HG03060 (cell line): ENCODE results near the gene VPS52.

Experiments
- ATAC-seq: cut with Tn5 transposase; IDR thresholded peaks from one replicate; pipeline ENCODE4 v1.9.1; 2021; ENCODE audit warnings: low read depth, moderate number of reproducible peaks; ENCODE audit not compliant: unreplicated experiment

Gene VPS52

GRCh38 chr6:33271468-33272274 is at the start of gene VPS52, which contains the start of gene RPS18:
VPS52 (minus strand) TSS chr6:33271876; CDS start chr6:33271675, 201 bp downstream.
RPS18 (plus strand) TSS chr6:33272075; CDS start chr6:33272120, 45 bp downstream.
- peak; percentile 79 for ATAC-seq

GRCh38 chr6:33321227-33321626 is 49.6 kb upstream of the VPS52 start:
- no peak for ATAC-seq

GRCh38 chr6:33320315-33321181 is 48.9 kb upstream of the VPS52 start:
- no peak for ATAC-seq

DNA sequence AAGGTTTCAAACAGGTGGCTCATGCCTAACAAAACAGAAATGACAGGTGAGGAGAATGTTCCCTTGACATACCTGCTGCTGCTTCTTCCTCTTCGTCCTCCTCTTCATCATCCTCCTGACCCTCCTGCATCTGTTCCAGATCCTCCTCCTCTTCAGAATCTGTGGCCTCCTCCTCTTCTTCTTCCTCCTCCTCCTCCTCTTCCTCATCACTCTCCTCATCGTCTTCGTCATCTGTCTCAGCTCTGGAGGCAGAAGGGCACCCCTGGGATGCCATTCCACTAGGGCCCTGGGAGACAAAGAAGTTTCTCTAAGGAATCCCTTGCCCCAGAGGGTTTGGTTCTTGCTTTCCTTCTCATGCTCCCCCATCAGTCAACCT is 48.3 kb upstream of the VPS52 start:
- ATAC-seq: no peak

- ATAC-seq: no peak
Observed at GRCh38 chr6:33318426-33319073, 46.9 kb upstream of the VPS52 start.

DNA sequence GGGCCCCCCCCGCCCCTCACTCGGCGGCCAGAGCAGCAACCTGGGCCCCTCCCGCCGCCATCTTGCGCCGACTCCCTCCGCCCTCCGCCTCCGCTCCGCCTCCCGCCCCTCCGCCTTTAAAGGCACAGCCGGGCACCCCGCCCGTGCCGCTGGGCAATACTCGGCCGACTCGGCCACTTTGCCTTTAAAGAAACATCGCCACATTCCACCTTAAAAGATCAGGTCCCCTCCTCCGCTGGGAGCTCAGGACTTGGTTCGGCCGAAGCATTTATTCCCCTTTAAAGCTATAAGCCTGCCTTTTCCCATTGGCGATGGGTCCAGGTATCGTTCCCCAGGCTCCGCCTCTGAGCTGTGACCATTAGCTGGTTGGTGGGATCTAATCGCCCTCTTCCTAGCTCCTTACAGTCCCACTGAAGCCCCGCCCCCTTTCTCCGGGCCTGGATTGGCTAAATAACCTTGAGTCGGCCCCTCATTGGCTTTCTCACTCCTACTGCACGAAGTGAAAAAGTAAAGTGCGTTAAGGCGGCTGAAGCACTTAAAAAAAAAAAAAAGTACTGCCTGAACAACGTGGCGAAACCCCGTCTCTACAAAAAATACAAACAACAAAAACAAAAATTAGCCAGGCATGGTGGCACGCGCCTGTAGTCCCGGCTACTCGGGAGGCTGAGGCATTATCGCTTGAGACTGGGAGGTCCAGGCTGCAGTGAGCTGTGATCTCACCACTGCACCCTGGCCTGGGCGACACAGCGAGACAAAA is 46.2 kb upstream of the VPS52 start, which contains the start of gene ZBTB22:
TSS of gene ZBTB22 (minus strand) at position 76 of the 757 bp plus-strand sequence. CDS start 828 bp downstream, outside the sequence.
- peak; percentile 37 for ATAC-seq

GRCh38 chr6:33317419-33317668 is 45.7 kb upstream of the VPS52 start:
- ATAC-seq: no peak

DNA sequence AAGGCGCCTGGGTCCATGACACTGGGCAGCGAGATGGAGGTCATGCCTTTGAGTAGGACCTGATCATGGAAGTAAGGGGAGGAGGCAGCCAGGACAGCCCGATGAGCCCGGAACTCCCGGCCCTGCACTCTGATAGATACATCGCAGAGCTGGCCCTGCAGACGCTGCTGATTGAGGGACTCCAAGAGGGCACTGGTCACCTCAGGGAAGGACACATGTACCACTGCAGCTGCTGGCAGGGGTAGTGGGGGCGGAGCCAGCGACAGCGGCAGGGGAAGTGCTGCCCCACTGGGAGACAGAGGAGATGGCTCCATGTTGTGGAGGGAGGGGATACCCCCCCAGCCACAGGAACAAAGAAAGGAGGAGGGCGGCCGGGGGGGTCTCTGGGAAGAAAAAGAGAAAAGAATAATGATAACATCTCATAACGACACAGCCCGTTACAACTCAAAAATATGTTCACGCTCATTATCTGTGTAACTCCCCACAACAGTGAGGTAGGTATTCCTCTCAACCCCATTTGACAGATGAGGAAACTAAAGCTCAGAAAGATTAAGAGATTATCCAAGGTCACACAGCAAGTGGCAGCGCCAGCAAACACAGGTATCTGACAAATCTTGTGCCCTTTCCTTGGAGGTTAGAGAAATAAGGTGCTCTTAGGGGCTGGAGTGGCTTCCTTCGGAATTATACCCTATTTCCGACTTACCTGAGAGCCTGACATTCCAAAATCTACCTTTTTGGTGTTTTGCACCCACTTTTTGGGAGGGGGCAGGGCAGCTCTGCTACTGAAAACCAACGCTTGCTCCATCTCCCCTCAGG is 45.1 kb upstream of the VPS52 start:
- ATAC-seq: no peak

DNA sequence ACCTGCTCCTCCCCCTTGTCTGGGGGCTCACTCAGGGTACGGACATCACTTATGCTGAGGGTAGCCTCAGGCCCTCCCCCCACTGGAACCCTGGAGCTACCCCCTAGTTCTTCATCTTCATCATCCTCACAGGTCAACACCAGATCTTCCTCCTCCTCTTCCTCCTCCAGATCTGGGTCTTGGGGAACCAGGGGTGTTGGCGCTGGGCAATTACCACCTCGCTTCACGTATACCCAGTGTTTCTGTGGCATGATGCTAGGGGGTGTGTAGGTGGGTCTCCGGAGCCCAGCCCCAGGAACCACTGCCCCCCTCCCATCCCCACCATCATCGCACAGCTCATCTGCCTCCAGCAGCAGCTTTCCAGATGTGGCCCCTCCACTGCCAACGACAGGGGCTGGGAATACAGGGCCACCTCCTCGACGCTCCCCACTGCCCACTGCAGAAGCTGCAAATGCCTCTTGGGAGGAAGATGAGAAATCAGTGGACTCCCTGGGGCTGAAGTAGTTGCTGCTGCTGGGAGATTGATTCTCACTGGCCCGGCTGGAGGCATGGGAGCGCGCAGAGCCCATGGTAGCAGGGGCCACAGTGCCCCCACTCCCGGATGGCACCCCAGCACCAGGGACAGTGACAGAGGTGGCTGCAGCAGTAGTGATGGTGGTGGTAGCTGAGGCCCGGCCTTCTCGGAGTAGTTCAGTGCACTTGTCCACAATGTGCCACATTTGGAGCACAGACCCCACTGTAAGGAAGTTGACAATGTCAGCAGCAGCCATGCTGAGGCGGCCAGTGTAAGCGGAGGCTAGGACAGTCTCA is 44.3 kb upstream of the VPS52 start:
- ATAC-seq: no peak

DNA sequence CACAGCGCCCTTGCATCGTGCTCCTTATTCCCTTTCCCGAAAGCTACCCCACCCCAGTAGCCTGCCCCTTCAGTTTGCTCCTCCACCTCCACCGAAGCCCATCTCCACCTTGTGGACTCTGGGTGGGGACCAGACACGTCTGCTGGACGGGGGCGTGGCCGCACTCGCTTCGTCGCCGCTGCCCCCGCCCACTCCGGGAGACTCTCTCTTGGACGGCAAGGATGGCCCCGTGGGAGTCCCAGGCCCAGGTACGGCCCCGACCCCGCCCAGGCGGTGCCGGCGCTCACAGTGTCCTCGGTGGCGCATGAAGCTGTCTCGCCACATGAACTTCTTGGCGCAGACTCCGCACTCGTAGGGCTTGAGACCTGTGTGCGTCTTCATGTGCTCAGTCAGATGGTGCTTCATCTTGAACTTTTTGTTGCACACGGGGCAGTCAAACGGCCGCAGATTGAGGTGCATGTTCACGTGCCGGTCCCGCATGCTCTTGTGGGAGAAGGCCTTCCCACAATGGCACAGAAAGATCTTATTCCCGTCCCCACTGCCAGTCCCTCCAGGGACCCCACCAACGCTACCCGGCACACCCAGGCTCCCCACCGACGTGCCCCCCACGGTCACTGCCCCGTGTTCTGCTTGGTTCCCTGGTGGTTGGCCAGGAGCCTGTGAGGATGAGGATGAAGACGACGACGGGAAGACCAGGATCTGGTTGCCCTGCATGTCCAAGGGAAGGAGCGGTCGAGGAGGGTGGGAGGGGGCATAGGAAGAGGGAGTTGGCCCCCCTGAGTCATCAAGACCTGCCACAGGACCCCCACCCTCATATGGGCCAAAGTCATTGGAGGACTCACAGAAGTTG is 43.5 kb upstream of the VPS52 start:
- no peak for ATAC-seq

- ATAC-seq: no peak
Observed at GRCh38 chr6:33314515-33314942, 42.9 kb upstream of the VPS52 start.

GRCh38 chr6:33313709-33314514 is 42.2 kb upstream of the VPS52 start, which contains the start of gene TAPBP:
TAPBP (minus strand) TSS chr6:33314078; CDS start chr6:33314041, 37 bp downstream.
- no peak for ATAC-seq

DNA sequence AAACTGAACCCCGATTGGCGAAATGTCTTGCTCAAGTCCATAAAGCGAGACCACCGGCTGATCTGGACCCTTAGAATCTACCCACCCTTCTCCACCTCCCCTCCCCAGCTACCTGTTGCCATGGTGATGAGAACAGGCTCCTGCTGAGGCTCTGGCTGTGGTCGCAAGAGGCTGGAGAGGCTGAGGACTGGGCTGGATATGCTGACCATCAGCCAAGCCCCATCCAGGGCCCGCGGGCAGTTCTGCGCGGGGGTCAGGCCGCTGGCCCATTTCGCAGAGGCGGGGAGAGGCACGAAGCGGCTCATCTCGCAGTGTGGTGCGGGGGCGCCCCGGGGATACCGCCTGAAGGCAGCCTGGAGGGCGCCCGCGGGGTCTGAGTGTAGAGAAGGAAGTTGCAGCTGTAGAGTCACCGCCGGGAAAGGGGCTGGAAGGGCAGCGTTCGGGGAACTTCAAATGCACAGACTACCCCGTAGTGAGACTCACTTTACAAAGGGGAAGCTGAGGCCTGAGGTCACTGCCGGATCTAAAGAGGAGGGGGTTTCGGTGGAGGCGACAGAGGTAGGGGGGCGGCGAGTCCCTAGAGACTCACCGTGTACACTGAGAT is 41.5 kb upstream of the VPS52 start:
- no peak for ATAC-seq

DNA sequence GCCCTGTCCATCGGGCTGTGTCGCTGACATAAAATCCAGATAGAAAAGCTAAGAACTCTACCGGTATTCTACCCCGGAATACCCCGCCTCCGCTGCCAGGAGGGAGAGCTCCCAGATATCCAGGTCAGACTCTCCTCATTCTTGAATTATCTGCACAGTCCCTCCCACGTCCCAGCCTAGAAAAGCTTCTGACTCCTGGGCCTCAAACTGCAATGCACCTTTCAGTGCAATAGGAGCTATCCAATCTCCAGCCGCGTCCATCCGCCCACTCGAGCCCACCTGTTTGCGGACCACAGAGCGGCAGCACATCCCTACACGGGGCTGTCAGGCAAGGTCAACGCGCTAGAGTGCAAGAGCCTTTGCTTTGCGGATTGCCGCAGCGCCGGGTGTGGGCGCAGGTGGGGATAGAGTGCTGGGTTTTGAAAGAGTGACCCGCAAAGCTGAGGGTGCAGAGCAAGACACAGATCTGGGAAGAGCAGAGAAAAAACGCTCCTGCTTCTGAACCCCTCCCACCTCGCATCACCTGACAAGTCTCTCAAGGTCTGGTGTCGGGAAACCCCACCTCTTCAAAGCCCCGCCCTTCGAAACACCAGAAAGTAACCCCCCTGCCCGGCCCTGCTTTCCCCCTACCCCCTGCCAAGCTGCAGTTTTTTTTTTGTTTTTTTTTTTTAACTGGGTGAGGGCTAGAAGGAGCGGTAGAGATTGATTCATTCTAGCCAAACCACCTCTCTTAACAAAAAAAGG is 40.9 kb upstream of the VPS52 start:
- no peak for ATAC-seq

GRCh38 chr6:33306356-33306755 is 34.7 kb upstream of the VPS52 start:
- ATAC-seq: no peak

DNA sequence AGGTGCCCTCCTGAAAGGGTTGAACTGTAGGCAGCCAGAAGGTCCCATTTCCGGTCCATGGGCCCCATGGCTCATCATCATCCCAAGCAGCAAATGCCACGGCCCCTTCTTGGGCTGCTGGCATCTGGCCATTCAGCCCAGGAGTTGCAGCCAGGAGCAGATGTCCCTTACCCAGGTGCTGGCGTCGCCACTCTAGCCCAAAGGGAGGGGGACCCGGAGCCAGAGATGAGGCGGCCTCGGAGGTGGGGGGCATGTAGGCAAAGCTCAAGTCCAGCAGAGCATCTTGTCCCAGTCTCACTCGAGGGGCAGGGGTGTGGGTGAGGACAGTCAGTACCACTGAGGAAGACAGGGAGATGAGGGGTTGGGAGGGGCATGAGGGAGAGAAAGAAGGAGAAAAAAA is 33.4 kb upstream of the VPS52 start:
- ATAC-seq: no peak
